ENCODE data around the gene ERBB3.
"Not testable (repeated sequence)": the region's sequence is repeated elsewhere in the genome, so short reads cannot be mapped to it uniquely, and the experiment has no call there.

ERBB3 gene

DNA sequence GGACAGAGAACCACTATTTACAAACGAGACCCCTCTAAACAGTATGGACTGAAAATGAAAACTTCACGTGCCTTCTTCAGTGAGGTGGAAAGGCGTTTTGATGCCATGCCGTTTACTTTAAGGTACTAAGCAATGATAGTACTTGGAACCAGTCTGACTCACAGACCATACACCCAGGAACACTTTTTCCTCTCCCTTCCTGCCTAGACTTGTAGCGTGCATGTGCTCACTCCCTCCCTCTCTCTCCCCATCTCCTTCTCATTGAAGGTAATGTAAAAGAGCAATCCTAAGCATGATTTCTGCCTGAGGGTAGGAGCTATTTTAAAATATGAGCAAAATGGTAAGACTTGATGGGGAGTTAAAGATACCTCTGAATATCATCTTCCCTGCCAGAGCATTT is 30.6 kb downstream of the ERBB3 start:
- no peak for DNase-seq (ENCODE audit: low read depth)
- TF ChIP-seq, protein P1, sequence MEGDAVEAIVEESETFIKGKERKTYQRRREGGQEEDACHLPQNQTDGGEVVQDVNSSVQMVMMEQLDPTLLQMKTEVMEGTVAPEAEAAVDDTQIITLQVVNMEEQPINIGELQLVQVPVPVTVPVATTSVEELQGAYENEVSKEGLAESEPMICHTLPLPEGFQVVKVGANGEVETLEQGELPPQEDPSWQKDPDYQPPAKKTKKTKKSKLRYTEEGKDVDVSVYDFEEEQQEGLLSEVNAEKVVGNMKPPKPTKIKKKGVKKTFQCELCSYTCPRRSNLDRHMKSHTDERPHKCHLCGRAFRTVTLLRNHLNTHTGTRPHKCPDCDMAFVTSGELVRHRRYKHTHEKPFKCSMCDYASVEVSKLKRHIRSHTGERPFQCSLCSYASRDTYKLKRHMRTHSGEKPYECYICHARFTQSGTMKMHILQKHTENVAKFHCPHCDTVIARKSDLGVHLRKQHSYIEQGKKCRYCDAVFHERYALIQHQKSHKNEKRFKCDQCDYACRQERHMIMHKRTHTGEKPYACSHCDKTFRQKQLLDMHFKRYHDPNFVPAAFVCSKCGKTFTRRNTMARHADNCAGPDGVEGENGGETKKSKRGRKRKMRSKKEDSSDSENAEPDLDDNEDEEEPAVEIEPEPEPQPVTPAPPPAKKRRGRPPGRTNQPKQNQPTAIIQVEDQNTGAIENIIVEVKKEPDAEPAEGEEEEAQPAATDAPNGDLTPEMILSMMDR (IDR thresholded peaks at IDR 0.05; ENCODE audit: low read length, missing control alignments): no peak
- no peak overlapping the region for H3K4me3 ChIP-seq (replicated peaks; ENCODE audit: low read depth, low read length)

DNA sequence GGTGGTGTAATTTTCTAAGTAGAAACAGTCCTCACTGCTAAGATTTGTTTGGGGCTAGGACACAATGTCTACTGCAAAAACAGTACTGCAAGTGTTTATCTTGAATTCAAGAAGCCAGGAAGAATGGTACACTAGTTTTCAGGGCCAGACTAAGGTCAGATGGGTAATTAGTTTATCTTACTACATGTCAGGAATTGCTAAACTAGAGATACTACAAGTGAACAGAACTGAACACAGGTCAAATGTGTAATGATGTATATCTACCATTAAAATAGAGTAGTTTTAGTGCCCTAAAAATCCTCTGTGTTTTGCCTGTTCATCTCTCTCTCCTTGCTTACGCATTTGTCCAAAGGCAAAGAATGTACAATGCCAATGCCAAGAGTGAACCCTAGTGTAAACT is 34.1 kb downstream of the ERBB3 start:
- H3K4me3 ChIP-seq (replicated peaks; ENCODE audit: low read depth, low read length): no peak overlapping the region
- DNase-seq (ENCODE audit: low read depth): no peak
- TF ChIP-seq, protein P1 (IDR thresholded peaks at IDR 0.05; ENCODE audit: low read length, missing control alignments): no peak

DNA sequence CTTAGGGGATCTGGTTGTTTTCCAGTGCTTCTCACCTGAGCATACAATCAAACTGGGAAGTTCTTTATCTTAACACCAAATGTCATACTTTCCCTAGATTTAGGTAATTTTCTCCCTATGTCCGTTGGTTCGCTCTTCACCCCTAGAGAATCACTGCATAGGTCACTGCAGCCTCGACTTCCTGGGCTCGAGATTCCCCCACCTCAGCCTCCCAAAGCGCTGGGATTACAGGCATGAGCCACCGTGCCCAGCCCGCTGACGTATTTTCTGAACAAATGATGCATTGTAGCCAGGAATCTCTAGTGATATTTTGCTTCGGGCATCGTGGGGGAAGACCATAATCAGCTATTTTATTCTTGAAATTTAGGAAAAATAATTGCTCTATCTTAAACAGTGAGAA is 35.4 kb downstream of the ERBB3 start:
- TF ChIP-seq, protein P1 (IDR thresholded peaks at IDR 0.05; ENCODE audit: low read length, missing control alignments): no peak
- H3K4me3 ChIP-seq (replicated peaks; ENCODE audit: low read depth, low read length): peak overlapping the region; percentile 86
- peak; percentile 45 for DNase-seq (ENCODE audit: low read depth)

DNA sequence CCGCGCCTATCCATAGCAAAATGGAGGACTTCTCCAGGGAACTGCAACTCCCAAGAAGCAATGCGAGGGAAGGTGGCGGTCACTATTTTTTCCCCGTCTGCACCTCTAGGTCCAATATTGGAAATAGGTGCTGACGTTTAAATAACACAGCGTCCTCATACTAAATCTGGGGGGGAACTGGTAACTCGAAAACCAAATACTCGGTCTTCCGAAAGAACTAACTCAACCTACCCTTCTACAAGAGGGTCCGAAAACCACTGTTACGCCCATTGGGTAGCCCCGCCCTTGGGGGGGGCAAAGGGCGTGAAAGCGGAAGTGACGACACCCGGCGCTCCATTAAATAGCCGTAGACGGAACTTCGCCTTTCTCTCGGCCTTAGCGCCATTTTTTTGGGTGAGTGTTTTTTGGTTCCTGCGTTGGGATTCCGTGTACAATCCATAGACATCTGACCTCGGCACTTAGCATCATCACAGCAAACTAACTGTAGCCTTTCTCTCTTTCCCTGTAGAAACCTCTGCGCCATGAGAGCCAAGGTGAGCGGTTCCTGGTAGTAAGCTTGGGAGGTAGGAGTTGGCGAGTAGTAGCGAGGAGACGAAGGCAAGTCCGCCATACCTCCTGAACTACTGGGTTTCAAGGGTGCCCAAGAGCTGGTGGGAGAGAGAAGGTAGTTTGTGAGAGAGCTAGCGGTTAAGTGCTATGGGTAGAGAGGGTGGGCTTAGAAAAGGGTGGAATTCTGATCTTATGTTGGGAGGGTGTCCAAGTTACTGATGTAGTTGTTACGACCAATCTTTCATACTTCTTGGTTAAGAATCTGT is 36.5 kb downstream of the ERBB3 start, which contains the start of gene RPL41:
TSS of gene RPL41 (plus strand) at position 367 of the 815 bp plus-strand sequence.
- DNase-seq (ENCODE audit: low read depth): peak; percentile 96
- H3K4me3 ChIP-seq (replicated peaks; ENCODE audit: low read depth, low read length): peak within 1 kb of the TSS; percentile 86
- TF ChIP-seq, protein P1 (IDR thresholded peaks at IDR 0.05; ENCODE audit: low read length, missing control alignments): no peak

DNA sequence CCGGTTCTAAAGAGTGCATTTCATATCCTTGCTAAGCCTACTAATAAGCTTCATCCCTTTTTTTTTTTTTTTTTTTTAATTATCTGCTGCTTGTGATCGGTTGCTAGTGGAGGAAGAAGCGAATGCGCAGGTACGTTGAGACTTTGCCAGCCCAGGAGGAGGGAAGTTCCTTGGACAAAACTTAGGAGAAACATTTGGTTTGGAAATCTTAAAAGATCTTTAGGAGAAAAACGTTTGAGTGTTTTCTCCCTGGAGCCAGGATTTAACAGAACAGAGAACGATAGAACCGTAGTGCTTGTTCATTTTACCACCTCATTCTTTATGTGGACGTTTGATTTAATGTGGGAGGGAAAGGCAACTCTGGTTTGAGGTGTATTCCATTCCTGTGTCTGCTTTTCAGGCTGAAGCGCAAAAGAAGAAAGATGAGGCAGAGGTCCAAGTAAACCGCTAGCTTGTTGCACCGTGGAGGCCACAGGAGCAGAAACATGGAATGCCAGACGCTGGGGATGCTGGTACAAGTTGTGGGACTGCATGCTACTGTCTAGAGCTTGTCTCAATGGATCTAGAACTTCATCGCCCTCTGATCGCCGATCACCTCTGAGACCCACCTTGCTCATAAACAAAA is 37.2 kb downstream of the ERBB3 start:
- peak overlapping the region; percentile 92 for H3K4me3 ChIP-seq (replicated peaks; ENCODE audit: low read depth, low read length)
- not testable (repeated sequence) for DNase-seq (ENCODE audit: low read depth)

DNA sequence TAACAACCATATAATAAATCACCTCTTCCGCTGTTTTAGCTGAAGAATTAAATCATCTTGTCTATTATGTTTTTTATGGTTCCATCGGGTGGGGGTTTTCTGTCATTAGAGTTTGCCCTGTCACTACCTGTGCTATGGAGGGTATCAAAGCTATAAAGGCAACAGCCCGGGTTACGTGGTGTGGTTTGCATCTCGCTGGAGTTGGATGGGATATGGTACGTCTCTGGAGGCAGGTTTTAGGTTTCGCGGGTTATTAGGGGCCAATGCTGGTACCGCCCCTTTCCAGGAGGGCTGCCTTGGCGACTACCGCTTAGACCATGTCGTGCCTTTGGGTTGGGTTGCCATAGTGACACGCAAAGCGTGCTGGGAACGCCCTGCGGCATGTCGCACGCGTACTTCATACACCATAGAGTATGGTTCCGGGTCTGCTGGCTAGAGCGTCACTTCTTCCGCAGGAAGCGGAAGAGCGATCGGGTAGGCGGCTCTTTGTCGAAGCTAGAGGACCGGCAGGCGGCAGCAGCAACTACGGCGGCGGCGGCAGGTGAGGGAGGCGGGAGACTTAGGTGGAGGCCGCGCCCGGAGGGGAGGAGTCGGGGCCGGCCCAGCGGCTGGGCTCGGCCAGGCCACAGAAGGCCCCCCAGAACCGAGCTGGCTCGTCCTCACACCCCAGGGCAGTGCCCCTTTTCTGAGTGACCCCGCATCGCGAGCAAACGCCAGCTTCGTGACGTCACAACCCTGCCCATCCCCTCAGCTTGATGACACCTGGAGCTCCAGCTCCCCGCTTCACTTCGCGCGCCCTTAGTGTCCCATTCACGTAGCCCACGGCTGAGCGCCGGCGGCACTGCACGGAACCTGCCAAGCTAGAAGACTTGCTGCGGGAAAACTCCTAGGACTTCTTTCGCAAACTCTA is 38.1 kb downstream of the ERBB3 start, which contains the start of gene ZC3H10:
TSS of gene ZC3H10 (plus strand) at position 489 of the 910 bp plus-strand sequence. CDS start 2,297 bp downstream, outside the sequence.
- DNase-seq (ENCODE audit: low read depth): peak; percentile 100
- TF ChIP-seq, protein P1 (IDR thresholded peaks at IDR 0.05; ENCODE audit: low read length, missing control alignments): peak; percentile 43
- peak within 1 kb of the TSS; percentile 92 for H3K4me3 ChIP-seq (replicated peaks; ENCODE audit: low read depth, low read length)

All from fibroblast of pulmonary artery (primary cell).